Breast epithelium (tissue), 4 donors: Measurements from ENCODE around the gene PADI4. TPM values are rescaled to one million over a fixed set of nuclear protein-coding genes. Genes with fewer than 3 reads are reported as not detected.

Experiments used
- DNase-seq, 2 donors: peaks; one replicate each; pipeline ENCODE4 v3.0.0-alpha.2; 2019; ENCODE audit warnings: low spot score in 2 of 2
- H3K27ac ChIP-seq, 2 donors: fragments of 200-600 bp; sonication (generic) in 1 of 2; one replicate each; pipeline ENCODE4 v1.5.1; 2016 to 2019; ENCODE audit warnings: mild to moderate bottlenecking in 1 of 2
- H3K27me3 ChIP-seq, 2 donors: fragments of 200-600 bp; sonication (generic) in 1 of 2; one replicate each; pipeline versions ENCODE4 v1.5.1 to v1.6.0; 2017 to 2019; ENCODE audit warnings: control low read depth in 1 of 2, mild to moderate bottlenecking in 1 of 2
- H3K36me3 ChIP-seq: fragments of 200-600 bp; one replicate; pipeline ENCODE4 v1.5.1; 2019
- H3K4me1 ChIP-seq, 2 donors: fragments of 200-600 bp; sonication (generic); one replicate each; pipeline ENCODE4 v1.5.1; 2016 to 2019; ENCODE audit warnings: control low read depth in 1 of 2
- H3K4me3 ChIP-seq, 3 donors: fragments of 200-600 bp; sonication (generic); 1 replicate in 2 of 3; 2 replicates in 1 of 3; pipeline ENCODE4 v1.5.1; 2016 to 2019; ENCODE audit warnings: mild to moderate bottlenecking in 3 of 3, moderate library complexity in 2 of 3
- H3K9me3 ChIP-seq, 2 donors: fragments of 200-600 bp; sonication (generic) in 1 of 2; one replicate each; pipeline ENCODE4 v1.5.1; 2016 to 2019; ENCODE audit warnings: control low read depth in 1 of 2
- POLR2A ChIP-seq: fragments of 450-650 bp; IDR thresholded peaks from one replicate; pipeline ENCODE4 v1.6.1; 2016; ENCODE audit warnings: antibody characterized with exemption, mild to moderate bottlenecking, moderate library complexity
- POLR2AphosphoS5 ChIP-seq, 3 donors: sonication (generic); formaldehyde crosslinking; IDR thresholded peaks; one replicate each; pipeline ENCODE4 v1.6.1; 2017; ENCODE audit warnings: antibody characterized with exemption in 3 of 3
- intact Hi-C: fragments of 100-400 bp; cut with DNase I; formaldehyde crosslinking; loops from one replicate; pipeline ENCODE4 v1.15.1; 2023; ENCODE audit warnings: low total_unique reads
- total RNA-seq, 3 donors: library from RNA; depleted of rRNA; stranded (reverse); fragments of >200 nt; gene quantifications; one replicate each; pipeline ENCODE4 v1.1.0, GENCODE V29; 2016
- TF ChIP-seq, protein P1 (sequence below), 3 donors: fragments of 450-650 bp; IDR thresholded peaks; one replicate each; pipeline ENCODE4 v1.5.1; 2016 to 2017; ENCODE audit warnings: antibody characterized with exemption in 3 of 3, mild to moderate bottlenecking in 3 of 3, moderate library complexity in 3 of 3

The PADI4 gene
- total RNA-seq, 3 donors from 2014 or later: 1.3 TPM; not detected in 2

DNA sequence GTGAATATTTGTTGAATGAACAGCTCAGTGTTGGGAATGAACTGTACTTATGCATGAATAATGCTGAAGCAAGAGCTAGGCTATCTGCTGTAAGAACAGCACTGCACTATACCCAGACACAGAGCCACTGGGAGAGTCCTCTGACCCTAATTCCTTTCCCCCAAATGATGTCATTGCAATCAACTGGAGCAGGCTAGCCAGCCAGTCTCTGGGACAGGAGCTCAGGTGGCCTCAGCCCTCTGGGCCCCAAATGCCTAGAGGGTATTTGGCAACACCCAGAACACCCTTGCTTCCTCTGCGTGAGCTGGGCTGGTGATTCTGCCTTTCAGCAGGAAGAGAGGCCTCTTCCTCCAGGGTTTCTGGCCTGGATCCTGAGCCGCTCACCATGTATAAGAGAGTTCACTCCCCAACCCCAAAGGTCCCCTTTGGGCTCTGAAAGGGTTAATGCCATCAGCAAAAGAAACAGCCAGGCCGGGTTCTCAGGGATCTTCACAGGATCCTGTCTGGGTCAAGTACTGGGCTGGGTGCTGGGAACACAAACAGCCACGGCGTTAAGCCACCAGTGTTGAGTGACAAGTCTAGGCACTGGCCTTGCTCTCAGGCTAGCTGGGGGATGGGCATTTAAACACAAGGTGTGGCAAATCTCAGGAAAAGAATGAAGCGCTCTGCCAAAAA, 3.7 kb upstream of the PADI4 start:
- TF ChIP-seq POLR2AphosphoS5 (IDR thresholded peaks at IDR 0.05) (no peak), POLR2A (no peak)
- TF ChIP-seq, protein P1, sequence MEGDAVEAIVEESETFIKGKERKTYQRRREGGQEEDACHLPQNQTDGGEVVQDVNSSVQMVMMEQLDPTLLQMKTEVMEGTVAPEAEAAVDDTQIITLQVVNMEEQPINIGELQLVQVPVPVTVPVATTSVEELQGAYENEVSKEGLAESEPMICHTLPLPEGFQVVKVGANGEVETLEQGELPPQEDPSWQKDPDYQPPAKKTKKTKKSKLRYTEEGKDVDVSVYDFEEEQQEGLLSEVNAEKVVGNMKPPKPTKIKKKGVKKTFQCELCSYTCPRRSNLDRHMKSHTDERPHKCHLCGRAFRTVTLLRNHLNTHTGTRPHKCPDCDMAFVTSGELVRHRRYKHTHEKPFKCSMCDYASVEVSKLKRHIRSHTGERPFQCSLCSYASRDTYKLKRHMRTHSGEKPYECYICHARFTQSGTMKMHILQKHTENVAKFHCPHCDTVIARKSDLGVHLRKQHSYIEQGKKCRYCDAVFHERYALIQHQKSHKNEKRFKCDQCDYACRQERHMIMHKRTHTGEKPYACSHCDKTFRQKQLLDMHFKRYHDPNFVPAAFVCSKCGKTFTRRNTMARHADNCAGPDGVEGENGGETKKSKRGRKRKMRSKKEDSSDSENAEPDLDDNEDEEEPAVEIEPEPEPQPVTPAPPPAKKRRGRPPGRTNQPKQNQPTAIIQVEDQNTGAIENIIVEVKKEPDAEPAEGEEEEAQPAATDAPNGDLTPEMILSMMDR (IDR thresholded peaks at IDR 0.05): no peak
- H3K27ac ChIP-seq: no peak overlapping the region
- H3K4me1 ChIP-seq: no peaks in the 10 kb centered on the region
- no peaks in the 10 kb centered on the region for H3K36me3 ChIP-seq
- H3K4me3 ChIP-seq: no peak overlapping the region
- no peak for DNase-seq
- no peaks in the 10 kb centered on the region for H3K27me3 ChIP-seq
- intact Hi-C loops: no loop called here
- H3K9me3 ChIP-seq: peaks cover 0 to 14% of the 10 kb centered on the region in 2 donors

DNA sequence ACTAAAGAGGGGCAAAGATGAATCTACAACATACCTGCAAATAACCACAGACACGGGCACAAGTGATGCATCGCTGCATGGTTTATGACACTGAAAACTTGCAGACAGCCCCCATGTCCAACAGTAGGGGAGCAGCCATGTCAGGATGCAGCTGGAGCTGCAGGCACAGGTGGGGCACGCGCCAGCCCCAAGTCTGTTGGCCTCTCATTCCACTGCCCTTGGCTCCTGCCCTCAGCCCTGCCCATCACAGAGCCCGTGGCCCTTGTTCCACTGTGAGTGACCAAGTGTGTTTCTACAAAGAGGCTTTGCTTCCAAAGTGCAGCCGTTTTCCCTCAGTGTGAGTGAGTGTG, 3.2 kb upstream of the PADI4 start:
- intact Hi-C loops: no loop called here
- Histone ChIP-seq H3K4me1 (no peaks in the 10 kb centered on the region), H3K9me3 (peaks cover 0 to 14% of the 10 kb centered on the region in 2 donors), H3K27me3 (no peaks in the 10 kb centered on the region), H3K36me3 (no peaks in the 10 kb centered on the region), H3K27ac (no peak overlapping the region), H3K4me3 (no peak overlapping the region)
- DNase-seq: no peak
- TF ChIP-seq, protein P1 (IDR thresholded peaks at IDR 0.05): no peak
- TF ChIP-seq POLR2A: no peak
- no peak for TF ChIP-seq POLR2AphosphoS5 (IDR thresholded peaks at IDR 0.05)

DNA sequence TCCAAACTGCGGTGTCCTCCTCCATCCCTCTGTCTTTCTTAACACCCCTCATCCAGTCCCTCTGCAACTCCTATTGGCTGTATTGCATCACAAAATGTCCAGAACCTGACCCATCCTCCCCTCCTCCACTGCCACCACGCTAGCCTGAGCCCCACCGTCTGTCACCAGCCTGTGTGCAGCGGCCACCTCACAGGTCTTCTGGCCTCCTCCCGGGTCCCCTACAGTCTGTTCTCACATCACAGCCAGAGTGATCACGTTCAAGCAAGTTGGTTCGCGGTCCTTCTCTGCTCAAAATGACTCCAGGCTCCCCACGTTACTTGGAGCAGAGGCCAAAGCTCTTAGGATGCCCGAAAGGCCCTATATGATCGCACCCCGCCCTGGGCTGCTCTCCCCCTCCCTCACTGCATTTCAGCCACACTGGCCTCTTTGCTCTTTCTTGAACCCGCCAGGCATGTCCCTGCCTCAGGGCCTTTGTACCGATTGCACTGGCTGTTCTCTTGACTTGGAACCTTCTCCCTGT, 2.4 kb upstream of the PADI4 start:
- Histone ChIP-seq H3K27ac (no peak overlapping the region), H3K36me3 (no peaks in the 10 kb centered on the region), H3K4me3 (no peak overlapping the region), H3K9me3 (peaks cover 0 to 14% of the 10 kb centered on the region in 2 donors), H3K4me1 (no peaks in the 10 kb centered on the region), H3K27me3 (no peaks in the 10 kb centered on the region)
- intact Hi-C loops: no loop called here
- TF ChIP-seq POLR2AphosphoS5 (IDR thresholded peaks at IDR 0.05) (no peak), POLR2A (no peak)
- TF ChIP-seq, protein P1 (IDR thresholded peaks at IDR 0.05): no peak
- no peak for DNase-seq

DNA sequence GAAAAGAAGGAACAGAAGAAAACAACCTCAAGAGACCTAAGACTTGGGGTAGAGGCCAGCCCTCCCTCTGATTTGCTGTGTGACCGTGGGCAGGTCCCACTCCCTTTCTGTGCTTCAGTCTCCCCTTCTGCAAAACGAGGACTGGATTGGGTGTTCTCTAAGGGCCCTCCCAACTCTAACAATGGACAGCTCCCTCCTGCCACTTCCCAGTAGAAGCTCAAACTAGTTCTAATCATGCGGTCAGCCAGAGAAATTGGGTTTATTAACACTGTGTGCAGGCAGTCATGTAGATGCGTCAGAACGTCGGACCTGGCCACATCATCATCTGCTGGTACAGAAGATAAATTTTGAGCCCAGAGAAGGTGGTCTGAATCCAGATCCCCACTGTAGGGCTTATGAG, 1.6 kb upstream of the PADI4 start:
- no peak overlapping the region for H3K27ac ChIP-seq
- no peak overlapping the region for H3K4me3 ChIP-seq
- DNase-seq: no peak
- H3K9me3 ChIP-seq: peaks cover 0 to 14% of the 10 kb centered on the region in 2 donors
- H3K4me1 ChIP-seq: no peaks in the 10 kb centered on the region
- intact Hi-C loops: no loop called here
- no peaks in the 10 kb centered on the region for H3K36me3 ChIP-seq
- TF ChIP-seq, protein P1 (IDR thresholded peaks at IDR 0.05): no peak
- TF ChIP-seq POLR2AphosphoS5 (IDR thresholded peaks at IDR 0.05) (no peak), POLR2A (no peak)
- H3K27me3 ChIP-seq: no peaks in the 10 kb centered on the region

DNA sequence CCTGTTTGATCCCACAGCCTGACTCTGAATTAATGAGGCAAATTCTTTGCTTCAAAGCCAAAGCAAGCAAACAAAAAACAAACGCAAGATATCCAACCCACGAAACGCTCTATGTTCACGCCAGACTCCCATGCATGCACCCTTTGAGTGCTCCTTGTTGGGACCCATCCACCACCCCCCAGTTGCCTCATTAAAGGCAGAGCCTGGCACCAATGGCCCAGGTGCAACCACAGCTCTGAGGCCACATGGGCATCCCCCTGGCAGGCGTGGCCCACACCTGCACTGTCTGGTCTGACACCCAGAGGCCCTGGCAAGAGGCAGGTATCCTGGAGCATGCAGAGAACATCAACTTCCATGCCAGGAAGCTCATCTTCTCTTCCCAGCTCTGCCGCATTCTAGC, 1.1 kb upstream of the PADI4 start:
- Histone ChIP-seq H3K36me3 (no peaks in the 10 kb centered on the region), H3K27ac (no peak overlapping the region), H3K27me3 (no peaks in the 10 kb centered on the region), H3K9me3 (peaks cover 0 to 9% of the 10 kb centered on the region in 2 donors), H3K4me1 (no peaks in the 10 kb centered on the region), H3K4me3 (no peak overlapping the region)
- TF ChIP-seq POLR2A: no peak
- TF ChIP-seq POLR2AphosphoS5 (IDR thresholded peaks at IDR 0.05): no peak
- TF ChIP-seq, protein P1 (IDR thresholded peaks at IDR 0.05): no peak
- intact Hi-C loops: no loop called here
- DNase-seq: no peak
